Central memory CD8-positive, alpha-beta T cell (primary cell): ENCODE data around the gene ATOX1.
"Not testable (repeated sequence)": the region's sequence is repeated elsewhere in the genome, so short reads cannot be mapped to it uniquely, and the experiment has no call there.

Experiments used
- ATAC-seq: fragments of 150-1000 bp; cut with Tn5 transposase; replicated peaks from 2 replicates; pipeline ENCODE4 v1.10.0; 2022; ENCODE audit warnings: mild to moderate bottlenecking, moderate FRiP score, moderate number of reproducible peaks; ENCODE audit not compliant: poor library complexity, severe bottlenecking; ENCODE audit errors: extremely low read depth
- DNase-seq, 2 donors: peaks; one replicate each; pipeline ENCODE4 v3.0.0; 2021; ENCODE audit warnings: low spot score in 2 of 2
- H3K27ac Mint-ChIP-seq: one replicate; pipeline ENCODE4 v1.8.0; 2022; ENCODE audit warnings: low read depth, mild to moderate bottlenecking, moderate library complexity, mixed read lengths
- H3K27me3 Mint-ChIP-seq: one replicate; pipeline ENCODE4 v1.8.0; 2022; ENCODE audit warnings: mixed read lengths
- H3K36me3 Mint-ChIP-seq: one replicate; pipeline ENCODE4 v1.8.0; 2022; ENCODE audit warnings: mild to moderate bottlenecking, moderate library complexity, mixed read lengths; ENCODE audit not compliant: insufficient read depth
- H3K4me1 Mint-ChIP-seq: one replicate; pipeline ENCODE4 v1.8.0; 2022; ENCODE audit warnings: mixed read lengths
- H3K4me3 Mint-ChIP-seq: one replicate; pipeline ENCODE4 v1.8.0; 2022; ENCODE audit warnings: mild to moderate bottlenecking, moderate library complexity, mixed read lengths
- H3K9me3 Mint-ChIP-seq: one replicate; pipeline ENCODE4 v1.8.0; 2022; ENCODE audit warnings: mixed read lengths

ATOX1 gene, protein sequence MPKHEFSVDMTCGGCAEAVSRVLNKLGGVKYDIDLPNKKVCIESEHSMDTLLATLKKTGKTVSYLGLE

DNA sequence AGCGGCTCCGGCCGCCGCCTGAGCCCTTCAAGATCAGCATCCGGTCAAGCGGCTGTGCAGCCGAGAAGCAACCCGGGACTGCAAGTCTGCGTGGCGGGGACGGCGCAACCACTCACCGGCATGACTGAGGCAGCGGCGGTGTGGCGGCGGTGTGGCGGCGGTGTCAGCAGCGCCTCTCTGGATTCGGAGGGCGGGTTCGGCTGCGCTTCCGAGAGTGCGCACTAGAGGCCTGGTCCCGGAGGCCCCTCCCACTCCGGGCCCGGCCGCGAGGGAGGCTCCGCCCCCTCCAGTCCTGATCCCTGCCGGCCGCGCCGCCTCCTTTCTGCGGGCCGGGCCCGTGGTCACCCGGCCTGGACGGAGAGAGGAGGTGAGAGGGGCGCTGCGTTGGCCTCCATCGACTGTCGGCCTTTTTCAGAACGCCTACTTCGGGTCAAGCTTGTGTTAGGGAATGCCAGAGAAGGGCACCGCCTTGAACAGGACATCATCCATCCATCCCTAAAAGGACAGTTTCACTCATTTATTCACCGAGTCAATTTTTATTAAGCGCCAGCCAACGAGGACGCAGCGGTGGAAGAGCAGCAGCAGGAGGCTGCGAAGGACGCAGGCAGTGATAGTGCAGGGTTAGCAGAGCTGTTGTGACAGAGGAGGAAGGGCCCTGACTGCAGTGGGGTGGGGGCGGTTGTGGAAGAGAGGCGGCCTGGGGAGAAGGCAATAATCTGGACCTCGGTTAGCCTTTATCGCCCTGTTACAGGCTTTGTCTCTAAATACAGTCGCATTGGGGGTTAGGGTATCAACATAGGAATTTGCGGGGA lies at the start of gene ATOX1:
Gene ATOX1, minus strand, starts transcription at position 202 of the 812 bp plus-strand sequence. Its CDS starts 80 bp downstream, at position 122.
- peak within 1 kb of the TSS; percentile 90 for H3K4me3 Mint-ChIP-seq
- no peaks in the 10 kb centered on the region for H3K9me3 Mint-ChIP-seq
- DNase-seq = peak; percentile 78 to 84
- peaks cover 34% of the 10 kb centered on the region for H3K4me1 Mint-ChIP-seq
- no peaks in the 10 kb centered on the region for H3K27me3 Mint-ChIP-seq
- peaks cover 7% of the 10 kb centered on the region for H3K36me3 Mint-ChIP-seq
- H3K27ac Mint-ChIP-seq = peak within 1 kb of the TSS; percentile 94
- ATAC-seq = peak; percentile 97

DNA sequence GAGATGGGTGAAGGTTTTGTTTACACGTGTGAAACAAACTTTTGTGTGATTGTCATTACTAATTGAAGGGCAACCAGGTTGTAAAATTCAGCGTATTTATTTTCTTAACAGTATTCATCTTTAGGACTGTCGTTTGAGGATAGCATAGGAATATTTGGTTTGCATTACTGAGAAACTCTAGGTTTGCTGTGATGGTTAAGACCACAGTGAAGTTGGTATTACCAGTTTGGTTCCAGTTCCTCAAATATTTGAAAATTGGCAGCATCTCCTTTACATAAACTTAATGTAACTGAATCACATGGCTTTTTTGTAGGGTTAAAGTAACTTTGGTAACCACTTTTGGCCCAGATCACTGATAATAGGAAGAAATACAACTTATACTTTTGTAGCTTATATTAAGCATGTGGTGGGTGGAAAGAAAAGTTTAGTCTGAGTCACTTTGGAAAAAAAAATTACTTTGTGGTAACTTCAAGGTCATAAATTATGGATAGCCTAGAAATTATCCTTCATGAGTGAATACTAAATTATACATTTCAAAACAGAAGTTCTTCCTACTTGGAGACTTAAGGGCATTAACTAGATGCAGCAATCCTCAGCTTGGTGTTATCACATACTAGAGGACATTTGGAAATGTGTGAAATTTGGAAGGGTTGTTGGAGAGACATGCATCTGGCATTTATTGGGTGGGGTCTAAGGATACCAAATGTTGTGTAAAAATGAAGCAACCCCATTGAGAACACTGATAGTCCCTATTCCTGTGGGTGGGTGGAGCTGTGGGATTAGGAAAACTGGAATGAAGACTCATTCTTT lies 47.2 kb upstream of the ATOX1 start:
- no peaks in the 10 kb centered on the region for H3K4me1 Mint-ChIP-seq
- no peak overlapping the region for H3K27ac Mint-ChIP-seq
- no peaks in the 10 kb centered on the region for H3K9me3 Mint-ChIP-seq
- peaks cover 60% of the 10 kb centered on the region for H3K36me3 Mint-ChIP-seq
- no peaks in the 10 kb centered on the region for H3K27me3 Mint-ChIP-seq
- ATAC-seq = no peak
- no peak for DNase-seq
- H3K4me3 Mint-ChIP-seq = no peak overlapping the region

DNA sequence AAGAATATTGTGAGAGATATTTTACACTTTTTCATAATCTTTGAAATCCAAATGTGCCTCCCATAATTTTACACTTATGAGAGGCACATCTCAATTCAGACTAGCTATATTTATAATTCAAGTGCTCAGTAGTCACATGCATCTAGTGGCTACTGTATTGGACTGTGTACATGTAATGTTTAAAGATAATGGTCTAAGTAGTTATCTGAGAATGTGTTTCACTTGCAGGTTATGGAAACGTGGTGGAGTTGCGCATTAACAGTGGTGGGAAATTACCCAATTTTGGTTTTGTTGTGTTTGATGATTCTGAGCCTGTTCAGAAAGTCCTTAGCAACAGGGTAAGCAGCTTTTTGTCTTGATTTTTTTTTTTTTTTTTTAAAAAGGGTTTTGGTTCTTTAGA lies 42.1 kb upstream of the ATOX1 start:
- Mint-ChIP-seq H3K4me1 (peaks cover 18% of the 10 kb centered on the region), H3K9me3 (no peaks in the 10 kb centered on the region), H3K27ac (peak overlapping the region; percentile 32), H3K36me3 (peaks cover 77% of the 10 kb centered on the region), H3K4me3 (no peak overlapping the region), H3K27me3 (no peaks in the 10 kb centered on the region)
- ATAC-seq = no peak
- no peak for DNase-seq

DNA sequence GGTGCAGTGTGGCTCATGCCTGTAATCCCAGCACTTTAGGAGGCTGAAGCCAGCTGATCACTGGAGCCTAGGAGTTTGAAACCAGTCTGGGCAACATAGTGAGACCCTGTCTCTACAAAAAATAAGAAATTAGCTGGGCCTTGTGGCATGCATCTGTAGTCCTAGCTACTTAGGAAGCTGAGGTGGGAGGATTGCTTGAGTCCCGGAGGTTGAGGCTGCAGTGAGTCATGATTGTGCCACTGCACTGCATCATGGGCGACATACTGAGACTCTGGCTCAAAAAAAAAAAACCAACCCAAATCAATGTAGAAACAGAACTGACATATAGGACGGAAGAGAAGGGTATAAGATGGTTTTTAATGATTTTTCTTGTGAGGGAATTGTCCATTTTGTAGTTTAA lies 41.0 kb upstream of the ATOX1 start:
- Mint-ChIP-seq H3K36me3 (peaks cover 79% of the 10 kb centered on the region), H3K27me3 (no peaks in the 10 kb centered on the region), H3K4me3 (no peak overlapping the region), H3K4me1 (peaks cover 22% of the 10 kb centered on the region), H3K9me3 (no peaks in the 10 kb centered on the region), H3K27ac (peak overlapping the region; percentile 32)
- DNase-seq (no peak), ATAC-seq (no peak)

DNA sequence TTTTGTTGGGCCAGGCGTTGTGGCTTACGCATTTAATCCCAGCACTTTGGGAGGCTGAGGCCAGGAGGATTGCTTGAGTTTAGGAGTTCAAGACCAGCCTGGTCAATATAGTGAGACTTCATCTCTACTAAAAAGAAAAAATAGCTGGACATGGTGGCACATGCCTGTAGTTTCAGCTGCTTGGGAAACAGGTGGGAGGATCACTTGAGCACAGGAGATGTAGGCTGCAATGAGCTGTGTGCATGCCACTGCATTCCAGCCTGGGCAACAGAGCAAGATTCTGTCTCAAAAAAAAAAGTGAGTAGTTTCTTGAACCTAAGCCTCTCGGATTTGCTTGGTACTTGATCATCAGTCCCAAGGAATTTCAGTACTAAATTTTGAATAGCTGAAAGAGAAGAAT lies 40.2 kb upstream of the ATOX1 start:
- H3K4me1 Mint-ChIP-seq = peaks cover 26% of the 10 kb centered on the region
- peaks cover 79% of the 10 kb centered on the region for H3K36me3 Mint-ChIP-seq
- no peak for ATAC-seq
- DNase-seq = no peak
- H3K4me3 Mint-ChIP-seq = no peak overlapping the region
- H3K27ac Mint-ChIP-seq = no peak overlapping the region
- no peaks in the 10 kb centered on the region for H3K9me3 Mint-ChIP-seq
- H3K27me3 Mint-ChIP-seq = no peaks in the 10 kb centered on the region

DNA sequence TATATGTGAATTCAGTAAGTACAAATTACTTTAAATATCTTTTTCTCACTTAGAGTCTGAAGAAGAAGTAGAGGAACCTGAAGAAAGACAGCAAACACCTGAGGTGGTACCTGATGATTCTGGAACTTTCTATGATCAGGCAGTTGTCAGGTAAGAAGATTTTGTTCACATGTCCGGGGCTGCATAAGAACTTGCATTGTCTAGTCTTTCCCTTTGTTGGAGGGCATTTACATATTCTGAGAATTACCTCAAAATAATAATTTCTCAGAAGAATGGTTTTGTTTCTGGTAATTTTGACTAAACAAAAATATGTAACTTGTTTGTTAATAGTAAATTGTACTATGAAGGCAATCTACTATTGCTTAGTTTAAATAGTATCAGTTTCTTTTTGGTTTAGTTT lies 37.0 kb upstream of the ATOX1 start:
- no peak for DNase-seq
- H3K4me3 Mint-ChIP-seq = no peak overlapping the region
- H3K4me1 Mint-ChIP-seq = peaks cover 36% of the 10 kb centered on the region
- no peak for ATAC-seq
- H3K27me3 Mint-ChIP-seq = no peaks in the 10 kb centered on the region
- H3K36me3 Mint-ChIP-seq = peaks cover 84% of the 10 kb centered on the region
- H3K9me3 Mint-ChIP-seq = no peaks in the 10 kb centered on the region
- no peak overlapping the region for H3K27ac Mint-ChIP-seq

DNA sequence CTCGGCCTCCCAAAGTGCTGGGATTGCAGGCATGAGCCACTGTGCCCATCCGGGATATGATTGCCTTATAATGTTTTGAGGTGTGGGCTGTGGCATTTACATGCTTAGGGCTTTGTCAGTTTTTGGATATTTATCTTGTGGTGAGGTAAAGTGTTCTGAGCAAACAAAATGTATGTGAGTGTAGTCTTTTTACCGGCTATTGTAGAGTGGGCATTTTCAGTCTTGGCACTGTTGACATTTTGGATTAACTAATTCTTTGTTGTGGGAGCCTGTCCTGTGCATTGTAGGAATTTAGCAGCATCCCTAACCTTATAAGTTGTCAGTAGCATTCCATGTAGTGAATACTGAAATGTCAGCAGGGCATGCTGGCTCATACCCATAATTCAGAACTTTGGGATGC lies 34.9 kb upstream of the ATOX1 start:
- no peak overlapping the region for H3K4me3 Mint-ChIP-seq
- DNase-seq = no peak
- no peaks in the 10 kb centered on the region for H3K27me3 Mint-ChIP-seq
- H3K36me3 Mint-ChIP-seq = peaks cover 79% of the 10 kb centered on the region
- no peak overlapping the region for H3K27ac Mint-ChIP-seq
- peaks cover 35% of the 10 kb centered on the region for H3K4me1 Mint-ChIP-seq
- H3K9me3 Mint-ChIP-seq = no peaks in the 10 kb centered on the region
- no peak for ATAC-seq

DNA sequence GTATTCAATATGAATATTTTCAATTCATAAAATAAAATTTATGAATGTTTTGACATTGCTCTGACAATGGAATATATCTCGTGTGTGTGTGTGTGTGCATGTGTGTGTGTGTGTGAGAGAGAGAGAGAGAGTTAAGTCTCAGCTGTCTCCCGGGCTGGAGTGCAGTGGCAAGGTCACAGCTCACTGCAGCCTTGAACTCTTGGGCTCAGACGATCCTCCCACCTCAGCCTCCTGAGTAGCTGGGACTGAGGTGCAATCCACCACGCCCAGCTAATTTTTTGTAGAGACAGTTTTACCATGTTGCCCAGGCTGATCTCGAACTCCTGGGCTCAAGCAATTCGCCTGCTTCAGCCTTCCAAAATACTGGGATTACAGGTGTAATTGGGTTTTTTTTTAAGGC lies 29.4 kb upstream of the ATOX1 start:
- Mint-ChIP-seq H3K4me1 (peaks cover 37% of the 10 kb centered on the region), H3K9me3 (no peaks in the 10 kb centered on the region), H3K36me3 (peaks cover 48% of the 10 kb centered on the region), H3K27me3 (no peaks in the 10 kb centered on the region), H3K4me3 (no peak overlapping the region), H3K27ac (no peak overlapping the region)
- ATAC-seq (no peak), DNase-seq (no peak)

DNA sequence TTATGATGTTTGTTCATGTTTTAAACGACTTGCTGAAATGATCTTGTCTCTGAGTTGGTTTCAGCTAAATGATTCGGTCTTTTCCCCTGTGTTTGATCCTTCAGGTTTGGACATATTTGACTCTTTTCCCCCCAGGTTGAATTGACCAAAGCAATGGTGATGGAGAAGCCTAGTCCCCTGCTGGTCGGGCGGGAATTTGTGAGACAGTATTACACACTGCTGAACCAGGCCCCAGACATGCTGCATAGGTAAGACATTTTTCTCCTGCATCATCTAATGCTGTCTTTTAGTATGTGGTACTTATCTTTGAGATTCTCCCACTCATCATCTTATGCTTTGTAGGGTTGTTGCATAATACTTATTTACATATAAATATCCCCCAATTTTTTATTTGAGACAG lies 28.0 kb upstream of the ATOX1 start:
- H3K4me3 Mint-ChIP-seq = no peak overlapping the region
- peaks cover 35% of the 10 kb centered on the region for H3K36me3 Mint-ChIP-seq
- ATAC-seq = no peak

DNA sequence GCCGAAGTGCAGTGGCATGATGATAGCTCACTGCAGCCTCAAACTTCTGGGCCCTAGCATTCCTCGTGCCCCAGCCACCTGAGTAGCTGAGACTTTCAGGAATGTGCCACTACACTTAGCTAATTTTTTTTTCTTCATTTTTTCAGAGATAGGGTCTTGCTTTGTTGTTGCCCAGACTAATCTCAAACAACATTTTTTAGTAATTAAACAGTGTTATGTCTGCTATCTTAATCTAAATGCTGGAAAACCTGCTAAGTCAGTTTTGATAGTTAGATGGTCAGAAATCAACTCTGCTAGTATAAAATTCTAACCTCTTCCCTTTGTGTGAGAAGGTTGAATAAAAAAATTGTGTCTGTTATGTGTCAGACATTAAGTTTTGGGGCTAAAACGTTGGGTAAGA lies 25.7 kb upstream of the ATOX1 start:
- Mint-ChIP-seq H3K4me3 (peak overlapping the region; percentile 16), H3K9me3 (no peaks in the 10 kb centered on the region), H3K36me3 (peaks cover 21% of the 10 kb centered on the region), H3K27me3 (no peaks in the 10 kb centered on the region), H3K4me1 (peaks cover 51% of the 10 kb centered on the region), H3K27ac (peak overlapping the region; percentile 16)
- DNase-seq = no peak
- ATAC-seq = no peak

More for the DNA sequence above, 28.0 kb upstream of the ATOX1 start:
- no peak for DNase-seq
- Mint-ChIP-seq H3K27me3 (no peaks in the 10 kb centered on the region), H3K4me1 (peaks cover 38% of the 10 kb centered on the region), H3K9me3 (no peaks in the 10 kb centered on the region), H3K27ac (peak overlapping the region; percentile 52)

DNA sequence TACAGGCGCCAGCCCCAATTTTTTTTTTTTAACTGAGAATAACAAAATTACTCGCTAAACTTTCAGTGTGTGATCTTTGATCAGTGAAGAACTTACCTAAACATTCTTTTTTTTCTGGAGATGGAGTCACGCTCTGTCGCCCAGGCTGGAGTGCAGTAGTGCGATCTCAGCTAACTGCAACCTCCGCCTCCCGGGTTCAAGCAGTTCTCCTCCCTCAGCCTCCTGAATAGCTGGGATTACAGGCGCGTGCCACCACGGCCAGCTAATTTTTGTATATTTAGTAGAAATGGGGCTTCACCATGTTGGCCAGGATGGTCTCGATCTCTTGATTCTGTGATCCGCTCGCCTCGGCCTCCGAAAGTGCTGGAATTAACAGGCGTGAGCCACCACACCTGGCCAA lies 25.2 kb upstream of the ATOX1 start:
- not testable (repeated sequence) for H3K9me3 Mint-ChIP-seq, DNase-seq, ATAC-seq, H3K4me3 Mint-ChIP-seq, H3K27me3 Mint-ChIP-seq
- H3K4me1 Mint-ChIP-seq = peaks cover 53% of the 10 kb centered on the region
- H3K27ac Mint-ChIP-seq = peak overlapping the region; percentile 16
- peaks cover 21% of the 10 kb centered on the region for H3K36me3 Mint-ChIP-seq

DNA sequence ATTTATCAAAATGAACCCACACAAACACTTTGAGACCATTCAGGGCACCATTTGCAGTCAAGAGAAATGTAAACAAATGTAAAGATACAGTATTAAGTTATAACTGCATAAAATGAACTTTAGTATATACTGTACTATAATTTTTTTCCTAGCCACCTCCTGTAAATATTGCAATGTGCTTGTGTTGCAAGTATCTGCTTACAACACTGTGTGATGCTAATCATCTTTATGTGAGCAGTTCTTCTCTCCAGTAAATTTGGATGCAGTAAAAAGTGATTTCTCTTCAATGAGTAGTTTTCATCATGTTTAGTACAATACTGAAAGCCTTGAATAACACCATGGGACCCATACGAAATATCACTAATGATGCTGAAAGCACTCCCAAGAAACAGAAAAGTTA lies 22.8 kb upstream of the ATOX1 start:
- Mint-ChIP-seq H3K4me1 (peaks cover 69% of the 10 kb centered on the region), H3K27ac (peak overlapping the region; percentile 67), H3K36me3 (peaks cover 19% of the 10 kb centered on the region), H3K4me3 (peak overlapping the region; percentile 25), H3K9me3 (no peaks in the 10 kb centered on the region), H3K27me3 (no peaks in the 10 kb centered on the region)
- DNase-seq (no peak), ATAC-seq (no peak)

DNA sequence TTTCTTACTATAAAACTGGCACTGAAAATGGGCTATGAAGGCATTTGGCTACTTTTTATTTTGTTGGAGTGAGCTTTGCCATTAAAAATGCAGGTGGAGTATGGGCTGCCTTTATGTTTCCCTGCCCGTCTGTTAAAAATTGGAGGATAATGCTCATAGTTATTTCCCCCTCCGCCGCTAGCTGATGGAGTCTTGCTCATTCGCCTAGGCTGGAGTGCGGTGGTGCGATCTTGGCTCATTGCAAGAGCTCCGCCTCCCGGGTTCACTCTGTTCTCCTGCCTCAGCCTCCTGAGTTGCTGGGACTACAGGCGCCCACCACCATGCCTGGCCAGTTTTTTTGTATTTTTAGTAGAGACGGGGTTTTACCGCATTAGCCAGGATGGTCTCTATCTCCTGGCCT lies 21.9 kb upstream of the ATOX1 start:
- Mint-ChIP-seq H3K9me3 (no peaks in the 10 kb centered on the region), H3K27me3 (no peaks in the 10 kb centered on the region), H3K4me3 (no peak overlapping the region), H3K36me3 (peaks cover 19% of the 10 kb centered on the region), H3K4me1 (peaks cover 69% of the 10 kb centered on the region), H3K27ac (peak overlapping the region; percentile 80)
- no peak for DNase-seq
- no peak for ATAC-seq
